Right ventricle myocardium inferior (tissue), 1 donor: Measurements from ENCODE around the gene PHIP. TPM values are rescaled to one million over a fixed set of nuclear protein-coding genes. Genes with fewer than 3 reads are reported as not detected.
"Not testable (repeated sequence)": the region's sequence is repeated elsewhere in the genome, so short reads cannot be mapped to it uniquely, and the experiment has no call there.

Experiments
- ATAC-seq: fragments of 200-7000 bp; cut with Tn5 transposase; one replicate; pipeline ENCODE4 v1.9.1; 2020; ENCODE audit warnings: mild to moderate bottlenecking, moderate library complexity
- DNase-seq: peaks from one replicate; pipeline ENCODE4 v3.0.0; 2021; ENCODE audit errors: missing footprints
- intact Hi-C: fragments of 100-400 bp; cut with DNase I; formaldehyde crosslinking; loops from one replicate; pipeline ENCODE4 v1.11.0; 2022
- long read RNA-seq: library from polyadenylated mRNA; unstranded; transcript quantifications from one replicate; pipeline ENCODE4 v2.0.0, GENCODE V29; 2021
- total RNA-seq: library from RNA; stranded (reverse); fragmentation: NEBNext Ultra II Directional; extraction: Animal tissue kit (Norgen Biotek cat#: 25700); gene quantifications from one replicate; pipeline ENCODE4 v1.2.1, GENCODE V29; 2021
- donor health status: DM: no; HTN: yes; CAD: no; lungs with severe emphysema.

PHIP gene
- 13.8 TPM for total RNA-seq
- long read RNA-seq, partial matches to known transcripts = 9 of 12 reads
- long read RNA-seq, other reads (novel, unspliced or antisense) = 3 of 12 reads

DNA sequence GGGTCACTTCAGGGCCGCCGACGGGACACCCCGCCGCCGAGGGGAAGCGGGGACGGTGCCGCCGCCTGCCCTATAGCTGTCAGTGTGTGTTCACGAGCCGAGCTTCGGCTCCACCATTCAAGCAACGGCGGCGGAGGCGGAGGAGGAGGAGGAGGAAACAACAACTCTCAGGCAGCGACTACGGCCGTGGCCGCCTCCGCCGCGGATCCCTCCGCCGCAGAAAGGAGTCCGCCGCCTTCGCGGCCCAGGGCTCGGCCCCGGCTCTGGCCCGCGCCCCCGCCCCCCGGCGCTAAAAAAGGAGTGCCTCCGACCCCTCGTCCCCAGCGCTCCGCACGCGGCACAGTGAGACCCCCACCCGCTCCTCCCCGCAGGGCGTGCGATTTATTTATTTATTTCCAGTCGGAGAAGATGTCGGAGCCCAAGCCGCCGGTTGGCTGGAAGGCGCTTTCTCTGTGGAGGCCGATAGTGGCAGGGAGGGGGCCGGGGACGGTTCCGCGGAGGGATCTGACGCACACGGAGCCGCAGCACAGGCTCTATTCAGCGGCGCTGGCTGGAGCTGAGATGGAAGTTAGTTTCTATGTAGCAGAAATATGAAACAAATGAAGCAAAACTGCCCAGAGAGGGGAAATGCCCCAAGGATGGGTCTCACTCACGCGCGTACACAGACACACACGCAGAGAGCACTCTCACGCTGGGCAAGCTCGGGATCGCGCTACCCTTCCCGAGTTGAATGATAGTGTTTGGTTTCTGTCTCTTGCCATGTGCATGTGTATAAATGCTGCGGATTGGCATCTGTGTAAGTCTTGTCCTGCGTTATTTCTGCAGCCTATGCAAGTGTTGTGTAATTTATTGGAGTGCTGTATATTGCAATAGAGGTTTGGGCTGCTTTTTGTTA is at the start of gene PHIP:
Gene PHIP, minus strand, starts transcription at position 180 of the 895 bp plus-strand sequence. CDS start 186 bp downstream, outside the sequence.
- peak; percentile 95 for ATAC-seq
- peak; percentile 97 for DNase-seq
- intact Hi-C loops = loop anchor here (1.0 to 10.0 kb wide), 3 partner anchors 156 to 459 kb away; partner anchors contain the start of genes HMGN3, IRAK1BP1 and LCA5

DNA sequence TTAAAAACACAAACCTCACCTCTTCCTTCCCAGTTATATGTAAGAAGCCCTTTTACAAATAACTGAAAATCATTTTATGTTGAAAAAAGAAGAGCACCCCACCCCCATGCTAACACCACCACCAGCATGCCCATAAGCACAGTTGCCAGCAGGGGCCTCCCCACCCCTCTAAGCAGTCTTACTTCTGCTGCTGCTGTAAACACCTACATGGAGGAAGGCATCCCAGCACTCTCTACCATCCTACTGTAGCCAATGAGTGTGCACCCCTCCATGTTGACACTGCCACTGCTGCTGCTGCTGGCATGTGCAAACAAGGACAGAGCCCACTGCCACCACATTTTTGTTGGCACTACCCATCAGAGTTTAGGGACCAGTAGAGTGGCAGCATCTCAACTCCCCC is 49.6 kb upstream of the PHIP start:
- no peak for ATAC-seq
- DNase-seq = no peak
- intact Hi-C loops = no loop called here

DNA sequence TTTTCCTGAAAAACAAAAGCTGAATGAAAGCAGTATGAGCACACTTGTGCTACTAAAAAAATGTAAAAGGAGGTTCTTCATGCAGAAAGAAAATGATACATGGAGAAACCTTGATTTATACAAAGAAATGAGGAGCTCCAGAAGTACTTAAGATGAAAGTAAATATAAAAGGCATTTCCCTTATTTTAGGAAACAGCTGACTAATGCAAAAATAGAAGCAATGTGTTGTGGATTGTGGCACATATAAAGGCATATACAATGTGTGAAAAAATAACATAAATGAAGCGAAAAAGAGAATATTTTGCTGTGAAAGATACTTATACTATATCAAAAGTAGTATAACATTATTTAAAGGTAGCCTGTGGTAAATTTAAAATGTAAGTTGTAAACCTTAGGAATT is 41.2 kb upstream of the PHIP start:
- intact Hi-C loops = no loop called here
- no peak for ATAC-seq
- no peak for DNase-seq

DNA sequence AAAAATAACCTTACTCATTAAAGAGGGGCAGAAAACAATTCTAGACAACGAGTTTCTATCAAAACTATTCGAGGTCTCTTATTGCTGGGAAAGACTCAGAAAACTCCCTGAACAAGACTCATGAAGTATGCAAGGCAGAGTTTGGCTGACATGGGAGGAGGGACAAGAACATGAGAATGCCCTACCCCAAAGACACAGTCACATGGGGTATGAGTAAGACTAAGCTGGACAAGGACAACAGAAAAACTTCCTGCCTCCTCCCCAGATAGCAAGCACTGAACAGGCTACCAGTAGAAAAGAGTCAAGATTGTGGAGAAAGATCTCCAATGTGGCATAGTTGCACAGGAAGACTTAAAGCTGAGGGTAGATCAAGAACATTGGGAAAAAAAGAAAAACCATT is 39.7 kb upstream of the PHIP start:
- intact Hi-C loops = no loop called here
- DNase-seq (no peak), ATAC-seq (no peak)

DNA sequence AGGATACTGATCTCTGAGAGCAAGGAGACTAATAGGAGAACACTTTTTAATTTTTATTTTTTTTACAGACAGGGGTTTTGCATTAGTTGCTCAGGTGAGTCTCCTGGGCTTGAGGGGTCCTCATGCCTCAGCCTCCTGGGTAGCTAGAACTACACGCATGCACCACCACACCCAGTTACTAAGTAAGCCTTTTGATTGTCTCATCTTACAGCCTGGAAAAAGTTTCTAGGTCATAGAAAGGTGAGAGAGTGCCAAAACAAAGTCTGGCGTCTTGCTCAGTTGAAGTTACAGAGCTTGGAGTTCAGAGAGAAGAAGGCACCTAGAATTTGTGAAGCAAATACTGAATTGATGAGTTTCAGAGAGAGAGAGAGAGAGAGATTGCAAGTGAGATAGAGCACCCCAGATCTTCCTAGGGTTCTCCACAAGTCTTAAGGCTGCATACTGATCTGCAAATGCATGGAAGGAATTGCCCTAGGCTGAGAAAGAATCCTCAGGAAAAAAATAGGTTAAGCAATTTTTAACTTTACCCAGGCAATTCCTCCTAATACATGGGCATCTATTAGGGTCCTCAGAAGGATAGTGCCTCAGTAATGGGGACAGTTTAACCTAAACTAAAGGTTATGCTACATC is 37.6 kb upstream of the PHIP start:
- intact Hi-C loops = no loop called here
- ATAC-seq (no peak), DNase-seq (no peak)

DNA sequence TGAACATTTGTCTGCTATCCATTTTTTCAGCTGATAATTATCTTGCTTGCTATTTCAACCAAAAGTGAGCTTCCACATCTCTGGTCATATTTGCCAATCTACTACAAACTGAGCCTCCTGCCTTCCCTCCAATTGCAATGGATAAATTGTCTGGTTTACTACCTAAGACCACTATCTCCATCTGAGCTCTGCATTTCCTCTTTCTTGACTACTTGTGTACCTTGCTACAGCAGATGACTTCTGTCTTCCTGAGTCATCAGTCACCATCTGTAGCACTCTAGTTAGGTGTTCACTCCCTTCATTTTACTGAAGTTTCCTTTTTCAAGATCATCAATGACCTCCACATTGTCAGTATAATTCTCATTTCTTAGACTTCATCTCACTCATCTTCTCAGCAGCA is 33.5 kb upstream of the PHIP start:
- DNase-seq (no peak), ATAC-seq (no peak)
- intact Hi-C loops = no loop called here

DNA sequence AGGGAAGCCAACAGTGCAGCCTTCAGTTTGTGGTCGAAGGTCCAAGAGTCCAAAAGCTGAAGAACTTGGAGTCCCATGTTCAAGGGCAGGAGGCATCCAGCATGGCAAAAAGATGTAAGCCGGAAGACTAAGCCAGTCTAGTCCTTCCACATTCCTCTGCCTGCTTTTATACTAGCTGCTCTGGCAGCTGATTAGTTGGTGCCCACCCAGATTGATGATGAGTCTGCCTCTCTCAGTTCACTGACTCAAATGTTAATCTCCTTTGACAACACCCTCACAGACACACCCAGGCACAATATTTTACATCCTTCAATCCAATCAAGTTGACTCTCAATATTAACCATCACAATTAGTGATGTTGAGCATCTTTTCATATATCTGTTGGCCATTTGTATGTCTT is 23.1 kb upstream of the PHIP start:
- intact Hi-C loops = no loop called here
- no peak for DNase-seq
- ATAC-seq = no peak

DNA sequence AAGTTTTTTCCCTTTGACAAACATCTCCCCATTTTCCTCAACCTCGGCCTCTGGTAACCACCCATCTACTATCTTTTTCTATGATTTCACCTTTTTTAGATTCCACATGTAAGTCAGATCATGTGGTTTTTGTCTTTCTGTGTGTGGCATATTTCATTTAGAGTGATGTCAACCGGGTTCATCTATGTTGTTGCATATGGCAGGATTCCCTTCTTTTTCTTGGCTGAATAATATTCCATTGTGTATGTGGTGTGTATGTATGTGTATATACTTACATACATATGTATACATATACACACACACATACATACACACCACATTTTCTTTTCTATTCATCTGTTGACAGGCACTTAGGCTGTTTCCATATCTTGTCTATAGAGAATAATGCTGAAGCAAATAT is 22.2 kb upstream of the PHIP start:
- ATAC-seq (no peak), DNase-seq (no peak)
- intact Hi-C loops = no loop called here

DNA sequence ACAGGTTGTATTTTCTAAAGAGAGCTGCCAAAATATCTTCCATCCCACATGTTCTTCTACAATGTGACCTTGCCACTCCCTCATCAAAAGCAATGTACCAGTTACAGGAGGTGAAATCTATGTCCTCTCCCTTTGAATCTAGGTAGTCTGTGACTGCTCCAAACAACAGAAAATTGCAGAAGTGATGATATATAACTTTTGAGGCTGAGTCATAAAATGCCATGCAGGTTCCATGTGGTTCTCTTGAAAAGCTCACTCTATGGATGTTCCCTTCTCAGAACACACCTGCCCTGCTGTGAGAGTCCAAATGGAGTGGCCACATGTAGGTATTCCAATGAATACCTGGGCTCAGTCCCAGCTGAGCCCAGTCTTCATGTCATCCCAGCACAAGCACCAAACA is 16.9 kb upstream of the PHIP start:
- ATAC-seq = no peak
- DNase-seq = no peak
- intact Hi-C loops = no loop called here

DNA sequence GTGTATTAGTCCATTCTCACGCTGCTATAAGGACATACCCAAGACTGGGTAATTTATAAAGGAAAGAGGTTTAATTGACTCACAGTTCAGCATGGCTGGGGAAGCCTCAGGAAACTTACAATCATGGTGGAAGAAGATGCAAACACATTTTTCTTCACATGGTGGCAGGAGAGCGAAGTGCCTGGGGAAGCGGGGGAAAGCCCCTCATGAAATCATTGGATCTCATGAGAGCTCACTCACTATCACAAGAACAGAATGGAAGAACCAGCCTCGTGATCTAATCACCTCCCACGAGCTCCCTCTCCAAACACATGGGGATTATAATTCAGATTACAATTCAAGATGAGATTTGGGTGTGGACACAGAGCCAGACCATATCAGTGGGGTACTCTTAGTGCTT is 13.7 kb upstream of the PHIP start:
- ATAC-seq, intact Hi-C loops, DNase-seq: not testable (repeated sequence)

DNA sequence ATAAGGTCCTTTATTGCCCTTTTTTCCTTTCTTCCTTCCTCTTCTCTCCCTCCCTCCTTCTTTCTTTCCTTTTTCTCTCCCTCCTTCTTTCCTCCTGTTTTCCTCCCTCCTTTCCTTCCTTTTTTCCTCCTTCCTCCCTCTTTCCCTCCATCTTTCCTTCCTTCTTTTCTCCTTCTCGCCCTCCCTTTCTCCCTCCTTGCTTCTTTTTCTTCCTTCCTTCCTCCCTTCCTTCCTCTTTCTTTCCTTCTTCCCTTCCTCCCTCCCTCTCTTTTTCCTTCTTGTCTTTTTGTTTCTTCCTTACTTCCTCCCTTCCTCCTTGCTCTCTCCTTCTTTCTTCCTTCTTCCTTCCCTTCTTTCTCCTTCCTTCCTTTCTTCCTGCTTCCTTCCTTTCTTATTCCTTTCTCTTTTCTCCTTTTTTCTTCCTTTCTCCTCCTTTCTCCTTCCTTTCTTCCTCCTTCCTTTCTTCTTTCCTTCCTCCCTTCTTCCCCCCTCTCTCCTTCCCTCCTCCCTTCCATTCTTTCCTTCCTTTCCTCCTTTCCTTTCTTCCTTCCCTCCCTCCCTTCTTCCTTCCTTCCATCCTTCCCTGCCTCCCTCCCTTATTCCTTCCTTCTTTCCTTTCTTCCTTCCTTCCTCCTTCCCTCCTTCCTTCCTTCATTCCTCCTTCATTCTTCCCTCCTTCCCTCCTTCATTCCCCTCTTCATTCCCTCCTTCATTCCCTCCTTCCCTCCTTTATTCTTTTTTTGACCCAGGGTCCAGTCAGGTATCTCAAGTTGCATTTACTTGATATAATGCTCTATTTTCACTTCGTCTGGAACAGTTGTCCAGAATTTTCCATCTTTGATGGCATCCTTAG is 11.7 kb upstream of the PHIP start:
- no peak for DNase-seq
- no peak for ATAC-seq
- intact Hi-C loops = no loop called here

DNA sequence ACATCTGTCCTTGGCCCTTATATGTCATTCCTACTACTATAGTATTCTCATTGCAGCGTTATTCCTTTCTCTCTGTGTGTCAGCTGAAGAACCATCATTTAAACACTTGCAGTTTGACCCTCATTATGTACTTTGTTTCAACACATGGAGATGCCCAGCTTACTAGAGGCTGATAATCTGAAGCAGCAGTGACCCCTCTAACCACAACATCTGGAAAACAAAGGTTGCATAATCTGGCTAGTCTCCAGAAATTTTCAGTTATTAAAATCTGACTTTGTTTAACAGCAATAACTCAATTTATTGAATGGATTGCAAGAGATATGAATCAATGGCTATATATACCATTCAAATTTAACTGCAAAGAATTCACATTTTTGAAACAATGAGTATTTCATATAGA is 6.6 kb upstream of the PHIP start:
- no peak for DNase-seq
- intact Hi-C loops = no loop called here
- no peak for ATAC-seq

DNA sequence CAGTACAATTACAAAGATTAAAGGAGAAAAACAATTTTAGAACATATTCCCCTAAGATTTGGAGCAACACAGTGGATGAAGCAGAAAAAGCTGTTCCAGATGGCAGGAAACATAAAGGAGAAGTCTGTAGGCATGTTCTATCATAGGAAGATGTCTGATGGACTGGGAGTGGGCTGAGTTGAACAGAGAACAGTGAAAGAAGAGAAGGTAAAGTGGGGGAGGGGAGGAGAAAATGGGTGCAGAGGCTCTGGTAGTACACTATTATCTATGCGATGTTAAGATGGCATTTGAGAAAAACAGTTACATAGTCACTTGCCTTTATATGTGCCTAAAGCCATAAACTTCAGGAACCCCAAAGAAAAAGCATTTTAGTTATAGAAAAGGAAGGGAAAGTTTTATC is 4.2 kb upstream of the PHIP start:
- DNase-seq (no peak), ATAC-seq (no peak)
- intact Hi-C loops = no loop called here

DNA sequence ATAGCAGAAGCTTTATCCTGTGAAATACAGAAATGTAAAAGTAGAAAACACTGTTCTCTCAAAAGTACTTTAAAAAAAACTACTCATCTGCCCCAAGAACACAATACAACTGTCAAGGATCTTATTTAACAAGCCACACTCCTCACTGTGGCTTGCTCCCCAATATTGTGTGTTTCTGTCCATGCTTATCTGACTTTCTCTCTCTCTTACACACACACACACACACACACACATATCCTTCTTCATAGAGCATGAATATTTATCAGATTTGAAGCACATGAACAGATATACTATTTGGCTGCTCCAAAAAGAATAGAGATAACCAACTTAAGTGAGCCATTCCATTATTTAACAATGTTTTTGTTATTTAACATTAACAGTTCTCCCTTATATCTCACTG is 3.6 kb upstream of the PHIP start:
- intact Hi-C loops = no loop called here
- ATAC-seq = no peak
- DNase-seq = no peak

DNA sequence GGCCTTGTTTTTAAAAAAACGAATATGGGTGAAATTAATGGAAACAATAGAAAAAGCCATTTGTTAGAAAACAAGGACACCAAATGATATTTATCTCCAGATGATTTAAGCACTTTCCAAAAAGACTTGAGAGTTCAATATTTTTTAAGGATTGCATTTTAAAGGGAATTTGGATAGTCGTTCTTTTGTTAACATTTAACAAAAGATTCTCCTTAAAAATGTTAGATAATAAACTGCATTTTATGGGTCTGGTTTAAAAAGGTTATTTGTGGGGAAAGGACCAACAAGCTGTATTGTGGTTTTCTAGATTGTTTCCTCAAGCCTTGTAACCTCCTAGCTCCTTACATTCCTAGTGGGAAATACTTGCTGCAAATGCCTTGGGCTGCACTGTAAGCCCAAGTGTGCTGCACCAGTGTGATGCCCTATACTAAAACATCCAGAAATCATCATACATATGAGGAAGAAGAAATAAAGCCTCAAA is 1.5 kb upstream of the PHIP start:
- DNase-seq (no peak), ATAC-seq (no peak)
- intact Hi-C loops = loop anchor here (5.0 to 10.0 kb wide), 2 partner anchors 215 to 458 kb away; partner anchors contain the start of genes IRAK1BP1 and LCA5

DNA sequence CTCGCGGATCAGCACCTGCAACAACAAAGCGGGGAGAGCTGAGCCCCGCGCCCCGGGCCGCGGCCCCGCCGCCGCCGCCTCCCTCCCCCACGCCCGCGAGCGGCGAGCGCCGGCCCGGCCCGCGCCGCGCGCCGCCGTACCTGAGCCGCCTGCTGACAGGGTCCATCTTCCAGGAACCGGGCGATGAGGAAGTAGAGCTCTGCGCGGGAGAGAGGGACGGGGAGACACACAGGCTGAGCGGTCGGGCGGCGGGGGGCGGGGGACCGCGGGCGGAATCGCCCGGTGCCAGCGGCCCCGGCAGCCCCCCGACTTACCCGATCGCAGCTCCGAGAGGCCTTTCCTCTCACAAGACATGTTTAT is 359 bp downstream of the PHIP start:
- DNase-seq = peak; percentile 78
- ATAC-seq = peak; percentile 45

DNA sequence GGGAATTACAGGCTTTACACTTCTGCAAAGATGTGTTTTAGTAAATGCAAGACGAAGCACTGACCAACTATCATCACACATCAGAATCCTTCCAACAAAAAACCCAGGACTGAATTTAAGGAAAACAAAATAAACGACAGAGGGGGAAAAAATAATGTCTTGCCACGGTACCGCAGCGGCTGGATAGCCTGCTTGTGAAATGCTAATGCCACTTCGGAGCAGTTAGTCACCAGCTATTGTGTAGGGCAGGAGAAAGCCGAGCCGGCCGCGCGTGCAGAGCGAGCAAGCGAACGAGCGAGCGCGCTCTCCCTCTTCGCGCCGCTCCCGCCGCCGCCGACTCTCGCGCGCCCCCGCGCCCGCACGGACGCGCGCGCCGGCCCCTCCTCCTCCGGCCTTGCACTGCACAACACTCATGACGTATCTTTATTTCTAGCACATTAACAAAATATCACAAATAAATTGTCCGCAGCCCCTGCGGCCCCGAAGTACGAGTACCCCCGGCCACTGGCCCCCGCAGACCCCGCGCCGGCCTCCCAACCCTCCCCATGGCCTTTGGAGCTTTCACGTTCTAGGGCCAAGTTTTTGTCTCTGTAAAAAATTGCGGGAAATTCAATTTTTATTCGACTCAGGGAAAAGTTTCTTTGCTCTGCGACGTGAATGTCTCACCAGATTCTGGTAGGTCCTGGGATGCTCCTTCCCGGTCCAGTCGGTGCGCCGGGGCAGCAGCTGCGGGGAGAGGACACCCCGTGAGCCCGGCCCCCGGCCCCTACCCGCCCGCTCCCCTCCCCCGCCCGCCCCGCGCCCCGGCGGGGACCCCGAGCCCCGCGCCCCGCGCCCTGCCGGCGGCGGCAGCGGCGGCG is 1.0 kb downstream of the PHIP start:
- ATAC-seq = peak; percentile 84

More for the DNA sequence above, 359 bp downstream of the PHIP start:
- intact Hi-C loops = loop anchor here (1.0 to 10.0 kb wide), 3 partner anchors 157 to 460 kb away; partner anchors contain the start of genes HMGN3, IRAK1BP1 and LCA5

DNA sequence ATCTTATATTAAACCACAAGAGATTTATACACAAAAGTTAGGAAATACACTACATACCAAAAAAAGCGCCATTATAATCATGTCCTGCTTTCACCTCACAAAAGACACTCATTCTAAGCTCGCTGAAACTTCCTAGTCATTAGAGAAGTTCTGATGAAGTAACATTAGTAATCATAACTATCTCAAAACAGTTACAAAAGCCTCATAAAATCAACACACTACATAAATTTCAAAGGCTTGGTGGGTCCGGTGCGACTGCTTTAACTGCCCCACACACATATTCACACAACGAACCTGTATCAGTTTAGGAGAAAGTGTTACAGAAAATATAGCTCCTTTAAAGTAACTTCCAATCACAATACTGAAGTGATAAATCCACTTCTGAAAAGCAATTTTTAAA is 1.9 kb downstream of the PHIP start:
- intact Hi-C loops = loop anchor here (5.0 to 10.0 kb wide), 2 partner anchors 211 to 461 kb away; partner anchors contain the start of genes IRAK1BP1 and LCA5

More for the DNA sequence above, 1.0 kb downstream of the PHIP start:
- peak; percentile 96 for DNase-seq
- intact Hi-C loops = loop anchor here (5.0 to 10.0 kb wide), 2 partner anchors 212 to 460 kb away; partner anchors contain the start of genes IRAK1BP1 and LCA5

More for the DNA sequence above, 1.9 kb downstream of the PHIP start:
- DNase-seq = no peak
- no peak for ATAC-seq
